ENCODE data around the gene CD101.

- TF ChIP-seq CTCF (conservative IDR thresholded peaks at IDR 0.05) = no peak
- no peak for TF ChIP-seq EZH2 (IDR thresholded peaks at IDR 0.05; ENCODE audit: low read depth)
These were observed 42.7 kb downstream of the CD101 start for GRCh38 chr1:117044217-117044616.
